HG02763 (cell line): Measurements from ENCODE around the gene CPLX3.
A peak's percentile ranks its signal among the peaks of the same experiment; 100 is the strongest.

Source experiments
- ATAC-seq: cut with Tn5 transposase; IDR thresholded peaks from one replicate; pipeline ENCODE4 v1.9.1; 2021; ENCODE audit warnings: mild to moderate bottlenecking, moderate library complexity; ENCODE audit not compliant: unreplicated experiment

Gene CPLX3

DNA sequence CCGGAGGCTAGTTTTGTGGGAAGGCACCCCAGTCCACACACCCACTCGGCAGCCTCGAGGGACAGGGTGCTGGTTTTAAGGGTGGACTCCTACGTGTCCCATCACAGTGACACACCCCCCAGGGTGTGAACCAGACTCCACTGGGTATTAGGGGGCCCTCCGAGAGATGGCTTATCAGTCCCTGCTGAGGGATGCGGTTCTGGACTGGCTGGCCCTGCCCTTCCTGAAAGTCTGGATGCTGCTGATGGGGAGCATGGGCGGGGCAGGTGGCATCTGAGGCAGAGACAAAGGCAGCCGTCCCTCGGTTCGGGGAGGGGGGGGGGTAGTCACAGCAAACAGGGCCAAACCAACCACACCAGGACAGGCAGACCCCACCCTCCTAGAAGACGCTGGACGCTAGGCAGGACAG, 17.5 kb downstream of the CPLX3 start:
- no peak for ATAC-seq

DNA sequence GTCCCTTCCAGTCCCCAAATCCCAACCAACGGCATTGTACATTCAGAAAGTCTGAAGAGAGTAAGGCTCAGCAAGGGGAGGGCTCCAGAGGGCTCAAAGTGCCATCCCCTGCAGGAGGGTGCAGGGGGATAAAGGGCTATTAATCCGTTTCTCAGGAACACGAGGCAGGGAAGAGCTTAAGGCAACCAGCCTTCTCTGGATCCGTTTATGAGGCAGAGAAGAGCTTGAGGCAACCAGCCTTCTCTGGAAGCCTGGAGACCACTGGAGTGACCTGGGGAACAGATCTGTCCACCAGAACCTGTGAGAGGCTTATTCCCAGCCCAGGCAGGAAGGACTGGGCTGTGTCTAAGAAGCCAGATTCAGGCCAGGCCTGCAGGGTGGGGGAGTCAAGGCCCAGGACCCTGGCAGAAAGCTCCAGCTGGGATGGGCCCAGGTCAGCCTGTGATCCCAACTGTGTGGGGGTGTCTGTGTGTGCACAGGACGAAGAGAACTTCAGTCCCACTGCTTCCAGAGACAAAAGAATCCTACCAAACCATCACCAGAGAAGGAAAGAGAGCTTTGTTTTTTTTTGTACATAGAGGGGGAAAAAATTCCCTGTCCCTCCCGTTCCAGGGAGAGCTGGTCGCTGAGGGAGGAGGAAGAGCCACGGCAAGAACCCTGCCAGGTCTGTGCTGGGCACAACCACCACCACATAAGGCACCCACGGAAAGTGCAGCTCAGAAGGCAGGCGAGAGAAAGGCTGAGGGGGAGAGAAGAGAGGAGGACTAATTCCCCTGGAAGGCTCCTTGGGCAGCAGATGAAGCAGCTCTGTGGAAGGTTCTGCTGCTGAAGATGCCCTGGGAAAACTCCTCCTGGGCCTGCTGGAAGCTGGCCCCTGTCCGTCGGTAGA, 18.1 kb downstream of the CPLX3 start:
- no peak for ATAC-seq

GRCh38 chr15:74845208-74845568, 18.8 kb downstream of the CPLX3 start:
- ATAC-seq, result no peak

DNA sequence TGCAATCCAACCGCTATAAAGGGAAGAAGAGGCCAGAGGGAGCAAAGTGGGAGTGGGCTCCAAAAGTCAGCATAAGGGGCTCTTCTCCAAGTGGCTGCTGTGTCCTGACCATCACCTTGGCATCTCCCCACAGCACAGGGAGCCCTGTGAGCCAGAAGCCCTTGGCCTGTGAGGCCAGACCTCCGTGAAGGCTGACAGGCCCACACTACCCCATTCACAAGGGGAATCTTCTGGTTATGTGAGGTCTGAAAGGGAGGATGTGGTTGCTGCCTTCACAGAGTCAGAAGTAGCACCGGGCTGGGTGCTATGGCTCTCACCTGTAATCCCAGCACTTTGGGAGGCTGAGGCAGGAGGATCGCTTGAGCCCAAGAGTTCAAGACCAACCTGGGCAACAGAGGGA, 19.2 kb downstream of the CPLX3 start:
- no peak for ATAC-seq

- no peak for ATAC-seq
Observed at GRCh38 chr15:74847432-74847831, 21.0 kb downstream of the CPLX3 start.

GRCh38 chr15:74850393-74850792, 24.0 kb downstream of the CPLX3 start:
- ATAC-seq, result no peak

DNA sequence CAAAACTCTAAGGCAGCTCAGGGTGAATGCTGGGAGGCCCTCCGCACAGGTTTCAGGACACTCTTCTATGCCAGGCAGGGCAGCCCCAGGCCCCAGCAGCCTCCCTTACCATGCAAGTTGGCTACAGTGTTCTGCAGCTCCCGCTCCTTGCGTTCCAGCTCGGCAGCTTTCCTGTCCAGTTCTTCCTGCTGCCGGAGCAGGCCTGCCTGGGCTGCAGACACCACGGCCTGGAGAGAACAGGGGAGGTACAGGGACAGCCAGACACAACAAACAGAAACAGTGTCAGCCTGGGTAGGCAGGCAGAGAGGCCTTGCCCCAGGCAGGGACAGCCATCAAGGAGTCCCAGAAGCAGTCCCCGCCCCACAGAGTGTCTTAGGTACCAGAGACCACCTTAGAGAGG, 25.5 kb downstream of the CPLX3 start:
- no peak for ATAC-seq

GRCh38 chr15:74854453-74855022, 28.1 kb downstream of the CPLX3 start:
- ATAC-seq, result no peak

- no peak for ATAC-seq
Observed at GRCh38 chr15:74855857-74856256, 29.4 kb downstream of the CPLX3 start.

DNA sequence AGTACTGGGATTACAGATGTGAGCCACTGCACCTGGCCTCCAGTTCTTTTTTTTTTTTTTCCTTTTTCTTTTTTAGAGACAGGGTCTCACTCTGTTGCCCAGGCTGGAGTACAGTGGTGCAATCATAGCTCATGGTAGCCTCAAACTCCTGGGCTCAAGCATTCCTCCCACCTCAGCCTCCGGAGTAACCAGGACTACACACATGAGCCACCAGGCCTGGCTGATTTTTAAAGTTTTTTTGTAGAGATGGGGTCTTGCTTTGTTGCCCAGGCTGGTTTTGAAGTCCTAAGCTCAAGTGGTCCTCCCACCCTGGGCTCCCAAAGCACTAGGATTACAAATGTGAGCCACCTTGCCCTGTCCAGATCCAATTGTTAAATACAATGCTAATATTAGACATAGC, 30.1 kb downstream of the CPLX3 start:
- ATAC-seq, result no peak

GRCh38 chr15:74857082-74857655, 30.7 kb downstream of the CPLX3 start:
- ATAC-seq, result peak; percentile 57

DNA sequence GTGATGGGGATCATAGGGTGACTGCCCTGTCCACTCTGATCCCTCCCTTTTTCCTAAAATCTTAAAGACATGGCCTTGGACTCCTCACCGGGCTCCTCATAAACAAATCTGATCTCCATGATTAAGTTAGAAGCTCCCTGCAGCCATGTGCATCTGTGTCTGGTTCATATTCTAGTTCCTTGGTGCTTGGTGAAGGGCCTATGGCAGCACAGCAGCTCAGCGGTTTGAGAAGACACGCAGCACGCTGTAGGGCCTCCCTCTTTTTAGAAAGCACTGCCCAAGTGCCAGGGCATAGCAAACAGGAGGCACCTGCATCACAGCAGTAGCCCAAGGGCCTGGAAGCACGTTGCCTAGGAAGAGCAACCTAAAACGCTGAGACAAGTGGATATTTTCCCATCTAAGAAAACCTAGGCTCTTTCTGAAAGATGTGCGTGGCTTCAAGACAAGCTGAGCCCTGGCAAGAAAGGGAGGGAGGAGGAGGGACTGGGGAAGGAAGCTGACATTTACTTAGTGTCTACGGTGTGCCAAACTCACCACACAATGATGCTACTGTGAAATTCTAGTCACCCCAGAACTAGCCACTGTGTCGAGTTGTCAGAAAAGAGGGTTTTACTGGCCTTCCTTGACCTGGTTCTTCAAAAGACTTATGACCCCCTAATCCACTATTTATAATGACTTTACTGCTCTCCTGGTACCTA, 31.4 kb downstream of the CPLX3 start:
- ATAC-seq, result peak; percentile 6

DNA sequence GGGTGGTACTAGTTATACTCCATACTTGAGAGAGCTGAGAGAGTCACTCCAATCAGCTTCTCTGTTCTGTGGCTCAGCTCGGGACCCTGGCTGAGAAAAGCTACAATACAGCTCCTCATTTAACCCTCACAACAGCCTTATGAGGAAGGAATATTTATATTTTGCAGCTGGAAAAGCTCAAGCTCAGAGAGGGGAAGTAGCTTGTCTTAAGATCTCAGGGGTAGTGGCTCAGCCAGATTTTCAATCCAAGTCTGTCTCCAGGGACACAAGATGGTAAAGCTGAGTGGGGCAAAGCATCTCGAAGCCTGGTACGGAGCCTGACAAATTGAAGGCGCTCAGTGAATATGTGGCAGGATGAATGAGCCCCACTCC, 31.9 kb downstream of the CPLX3 start:
- ATAC-seq, result no peak

DNA sequence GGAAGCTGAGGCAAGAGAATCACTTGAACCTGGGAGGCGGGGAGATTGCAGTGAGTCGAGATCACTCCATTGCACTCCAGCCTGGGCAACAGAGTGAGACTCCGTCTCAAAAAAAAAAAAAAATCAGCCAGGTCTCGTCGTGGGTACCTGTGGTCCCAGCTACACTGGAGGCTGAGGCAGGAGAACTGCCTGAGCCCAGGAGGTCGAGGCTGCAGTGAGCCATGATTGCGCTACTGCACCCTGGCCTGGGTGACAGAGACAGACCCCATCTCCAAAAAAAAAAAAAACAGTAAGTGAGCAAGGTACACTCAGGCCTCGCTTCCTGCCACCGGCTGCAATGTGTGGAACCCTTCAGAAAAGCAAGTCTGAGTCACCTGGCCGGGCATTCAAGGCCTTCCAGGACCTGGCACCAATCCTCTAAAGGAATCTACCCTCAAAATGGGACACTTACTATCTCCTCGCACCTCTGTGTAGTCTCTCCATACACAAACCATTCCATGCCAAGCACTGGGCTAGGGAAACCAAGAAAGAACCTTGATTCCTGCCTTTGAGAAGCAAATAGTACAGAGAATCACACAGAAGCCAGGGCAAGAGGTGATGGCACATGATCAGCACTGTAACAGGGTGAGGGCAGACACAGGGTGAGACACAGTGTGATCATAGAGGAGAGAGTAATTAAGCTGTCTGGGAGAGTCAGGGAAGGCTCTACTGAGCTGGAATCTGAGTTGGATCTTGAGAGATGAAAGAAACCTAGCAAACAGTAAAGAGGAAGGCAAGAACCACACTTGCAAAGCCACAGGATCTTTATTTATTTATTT, 37.0 kb downstream of the CPLX3 start:
- no peak for ATAC-seq

DNA sequence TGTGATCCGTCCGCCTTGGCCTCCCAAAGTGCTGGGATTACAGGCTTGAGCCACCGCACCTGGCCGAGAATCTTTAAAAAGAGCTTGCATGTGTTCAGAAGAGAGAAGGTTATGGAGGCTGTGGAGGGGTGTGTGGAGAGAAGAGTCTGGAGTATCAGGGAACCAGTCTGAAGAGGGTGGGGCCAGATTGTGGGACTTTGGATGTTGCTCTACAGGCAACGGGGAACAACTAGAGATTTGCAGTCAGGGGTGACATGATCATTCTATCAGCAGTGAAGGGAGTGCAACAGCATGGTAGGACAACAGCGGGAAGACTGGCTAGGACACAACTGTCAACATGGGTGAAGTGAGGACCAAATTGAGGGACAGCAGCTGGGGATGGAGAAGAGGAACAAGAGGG, 37.9 kb downstream of the CPLX3 start:
- no peak for ATAC-seq

- ATAC-seq, result no peak
Observed at GRCh38 chr15:74865316-74865715, 38.9 kb downstream of the CPLX3 start.

DNA sequence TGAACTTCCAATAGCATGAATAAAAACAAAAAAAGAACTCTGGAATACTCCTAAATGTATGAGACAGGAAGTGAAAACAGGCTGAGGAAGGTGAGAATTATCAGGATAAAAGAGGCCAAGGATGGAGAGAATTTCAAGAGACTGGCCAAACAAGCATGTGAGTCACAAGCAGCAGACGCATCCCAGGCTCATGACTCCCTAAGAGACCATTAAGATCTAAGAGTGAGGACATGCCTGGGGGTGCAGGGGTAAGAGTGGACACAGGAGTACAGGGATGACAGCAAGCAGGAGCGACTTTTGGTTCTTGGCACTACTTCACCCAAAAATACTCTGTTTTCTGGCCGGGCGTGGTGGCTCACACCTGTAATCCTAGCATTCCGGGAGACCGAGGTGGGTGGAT, 39.7 kb downstream of the CPLX3 start:
- no peak for ATAC-seq

GRCh38 chr15:74867466-74868038, 41.1 kb downstream of the CPLX3 start:
- no peak for ATAC-seq

GRCh38 chr15:74868059-74868458, 41.6 kb downstream of the CPLX3 start:
- ATAC-seq, result no peak

DNA sequence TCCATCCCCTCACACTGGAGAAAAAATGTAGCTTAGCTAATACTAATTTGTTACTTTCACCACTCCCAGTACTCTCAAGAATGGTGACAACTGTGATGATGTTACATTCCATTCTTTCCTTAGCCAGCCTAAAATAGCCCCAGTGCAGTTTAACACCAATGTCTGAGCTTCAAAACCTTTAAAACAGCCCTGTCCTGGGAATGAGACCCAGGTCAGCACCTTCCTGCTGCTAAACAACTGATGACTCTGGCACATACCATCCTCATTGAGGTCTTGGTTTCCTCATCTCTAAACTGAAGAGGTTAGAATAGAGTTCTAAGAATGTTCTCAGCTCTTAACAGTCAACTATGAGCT, 42.9 kb downstream of the CPLX3 start:
- ATAC-seq, result no peak
